GM10847 (cell line): ENCODE measurements around the gene SLC25A48.

Experiments
- POLR2A ChIP-seq: IDR thresholded peaks from 2 replicates; pipeline ENCODE4 v1.6.1; 2011; ENCODE audit not compliant: insufficient read length; ENCODE audit errors: extremely low read depth

Gene SLC25A48

DNA sequence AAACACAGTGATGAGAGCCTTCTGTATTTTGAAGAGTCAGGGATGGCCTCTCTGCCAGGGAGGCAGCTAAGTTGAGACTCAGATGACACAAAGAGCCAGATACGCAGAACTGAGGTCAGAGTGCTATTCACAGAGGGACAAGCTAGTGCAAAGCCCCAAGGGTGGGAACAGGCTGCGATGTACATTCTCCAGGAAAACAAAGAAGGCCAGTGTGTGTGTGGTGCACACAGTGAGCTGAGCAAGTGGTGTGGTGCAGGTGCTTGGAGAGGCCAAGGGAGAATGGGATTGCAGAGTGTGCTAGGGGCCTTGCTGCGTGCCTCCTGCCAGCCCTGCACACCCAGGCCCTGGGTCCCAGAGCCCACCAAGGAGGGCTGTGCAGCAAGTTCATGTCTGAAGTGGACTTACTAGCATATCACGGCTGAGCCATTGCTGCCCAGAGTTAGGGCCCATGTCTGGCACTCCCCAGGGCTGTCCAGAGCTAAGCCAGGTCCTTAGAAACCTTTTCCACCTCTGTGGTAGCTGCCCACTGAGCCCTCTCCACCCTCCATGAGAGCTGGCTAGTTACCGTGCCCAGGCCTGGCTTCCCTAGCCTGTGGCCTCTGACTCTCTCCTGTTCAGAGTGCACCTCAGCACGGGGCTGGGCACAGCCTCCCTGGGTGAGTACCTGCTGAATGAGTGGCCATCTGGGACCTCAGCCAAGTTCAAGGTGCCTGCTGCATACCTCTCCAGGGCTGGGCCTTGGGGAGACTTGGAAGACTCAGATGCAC is 9.3 kb downstream of the SLC25A48 start:
- no peak for TF ChIP-seq POLR2A

DNA sequence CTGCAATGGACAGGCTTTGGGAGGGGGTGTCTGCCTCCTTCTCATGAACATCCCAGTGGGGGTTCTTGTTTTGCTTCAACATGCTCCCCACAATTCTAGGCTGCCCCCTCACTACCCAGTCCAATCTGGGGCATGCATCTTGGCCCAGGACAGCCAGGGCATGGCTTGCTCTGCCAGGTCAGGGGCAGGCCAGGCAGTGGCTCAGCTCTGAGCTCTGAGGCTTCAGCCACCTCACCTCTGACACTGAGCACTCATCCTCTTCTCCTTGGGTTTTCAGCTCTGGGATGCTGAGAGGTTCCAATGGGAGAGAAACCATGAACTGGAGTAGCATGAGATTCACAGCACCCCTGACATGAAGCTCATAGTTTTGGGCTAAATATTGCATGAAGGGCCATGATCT is 11.8 kb downstream of the SLC25A48 start:
- no peak for TF ChIP-seq POLR2A

DNA sequence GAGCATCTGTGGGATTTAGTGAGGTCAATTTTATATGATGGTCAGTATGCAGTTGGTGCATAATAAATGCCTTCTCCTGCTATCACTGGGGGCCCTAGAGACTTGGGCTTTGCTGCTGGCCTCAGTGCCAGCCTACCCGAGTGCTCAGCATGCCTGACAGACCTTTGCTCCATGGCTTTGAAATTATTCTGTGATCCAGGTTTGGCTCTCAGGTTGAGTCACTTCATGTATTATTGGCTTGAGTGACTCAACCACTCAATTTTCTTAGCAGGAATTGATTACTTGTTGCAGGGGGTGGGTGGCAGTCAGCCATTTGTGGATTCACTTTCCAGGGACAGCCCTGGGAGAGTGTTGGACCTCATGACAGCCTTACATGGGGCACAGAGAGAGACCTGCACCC is 13.5 kb downstream of the SLC25A48 start:
- no peak for TF ChIP-seq POLR2A

DNA sequence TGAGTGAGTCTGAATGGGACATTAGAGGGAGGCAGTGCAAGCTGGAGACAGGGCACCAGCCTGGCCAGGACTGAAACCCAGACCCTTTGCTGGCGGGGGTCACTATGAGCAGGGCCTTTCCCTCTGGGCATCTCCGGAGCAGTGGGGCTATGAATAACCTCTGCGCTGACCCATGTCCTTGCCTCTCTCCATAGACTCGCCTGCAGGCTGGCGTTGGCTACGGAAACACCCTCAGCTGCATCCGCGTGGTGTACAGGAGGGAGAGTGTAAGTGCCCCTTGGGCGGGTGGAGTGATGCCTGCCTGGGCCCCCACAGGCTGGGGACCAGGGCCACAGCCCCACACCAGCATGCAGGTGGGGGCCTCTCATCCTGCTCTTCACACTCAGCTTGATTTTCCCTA is 15.8 kb downstream of the SLC25A48 start:
- TF ChIP-seq POLR2A, result no peak

DNA sequence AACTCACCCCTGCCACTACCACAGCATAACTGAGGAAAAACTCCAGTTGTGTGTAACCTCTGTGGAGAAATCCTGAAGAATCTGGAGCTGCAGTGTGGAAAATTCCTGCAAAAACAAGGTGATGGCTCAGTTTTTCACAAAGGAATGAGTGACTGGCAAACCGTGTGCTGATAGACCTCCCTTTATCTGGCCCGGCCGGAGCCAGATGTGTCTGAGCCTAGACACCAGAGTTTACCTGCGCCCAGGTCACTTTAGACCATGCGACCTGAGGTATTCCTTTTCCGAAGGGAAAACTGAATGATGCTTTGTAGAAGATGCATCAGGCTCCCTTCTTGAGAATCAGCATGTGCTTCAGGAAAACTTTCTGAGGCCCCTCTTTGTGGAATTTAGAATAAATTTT is 16.2 kb downstream of the SLC25A48 start:
- no peak for TF ChIP-seq POLR2A

DNA sequence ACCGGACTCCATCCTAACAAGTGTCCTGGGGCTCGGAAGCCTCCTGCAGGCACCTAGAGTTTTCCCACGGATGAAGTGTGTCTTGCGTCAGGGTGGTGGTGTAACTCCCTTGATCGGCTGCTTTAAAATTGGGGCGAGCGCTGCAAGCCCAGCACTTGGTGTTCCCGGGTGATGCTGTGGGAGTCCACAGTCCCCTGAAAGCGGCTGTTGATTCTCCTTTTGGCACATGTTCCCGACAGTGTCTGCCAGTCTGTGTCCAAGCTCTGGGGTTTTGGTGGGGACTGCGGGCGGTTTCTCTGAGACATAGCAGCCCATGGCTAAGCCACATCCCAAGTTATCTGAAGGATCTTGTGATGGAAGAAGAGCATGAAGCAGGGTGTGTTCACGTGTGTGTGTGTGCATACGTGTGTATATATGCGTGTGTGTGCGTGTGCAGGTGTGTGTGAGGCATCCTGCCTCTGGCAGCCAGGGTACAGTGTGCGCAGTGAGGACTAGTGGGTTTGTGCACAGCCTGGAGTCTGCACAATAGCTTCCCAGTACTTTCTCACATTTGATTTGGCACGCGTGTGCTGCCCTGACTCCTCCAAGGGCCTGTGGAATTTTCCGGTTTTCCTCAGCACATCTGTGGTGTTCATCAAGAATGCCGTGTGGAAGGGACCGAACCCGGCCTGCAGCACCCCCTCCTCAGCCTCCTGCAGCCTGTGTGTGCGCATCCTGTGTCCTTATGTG is 16.9 kb downstream of the SLC25A48 start:
- TF ChIP-seq POLR2A, result no peak

DNA sequence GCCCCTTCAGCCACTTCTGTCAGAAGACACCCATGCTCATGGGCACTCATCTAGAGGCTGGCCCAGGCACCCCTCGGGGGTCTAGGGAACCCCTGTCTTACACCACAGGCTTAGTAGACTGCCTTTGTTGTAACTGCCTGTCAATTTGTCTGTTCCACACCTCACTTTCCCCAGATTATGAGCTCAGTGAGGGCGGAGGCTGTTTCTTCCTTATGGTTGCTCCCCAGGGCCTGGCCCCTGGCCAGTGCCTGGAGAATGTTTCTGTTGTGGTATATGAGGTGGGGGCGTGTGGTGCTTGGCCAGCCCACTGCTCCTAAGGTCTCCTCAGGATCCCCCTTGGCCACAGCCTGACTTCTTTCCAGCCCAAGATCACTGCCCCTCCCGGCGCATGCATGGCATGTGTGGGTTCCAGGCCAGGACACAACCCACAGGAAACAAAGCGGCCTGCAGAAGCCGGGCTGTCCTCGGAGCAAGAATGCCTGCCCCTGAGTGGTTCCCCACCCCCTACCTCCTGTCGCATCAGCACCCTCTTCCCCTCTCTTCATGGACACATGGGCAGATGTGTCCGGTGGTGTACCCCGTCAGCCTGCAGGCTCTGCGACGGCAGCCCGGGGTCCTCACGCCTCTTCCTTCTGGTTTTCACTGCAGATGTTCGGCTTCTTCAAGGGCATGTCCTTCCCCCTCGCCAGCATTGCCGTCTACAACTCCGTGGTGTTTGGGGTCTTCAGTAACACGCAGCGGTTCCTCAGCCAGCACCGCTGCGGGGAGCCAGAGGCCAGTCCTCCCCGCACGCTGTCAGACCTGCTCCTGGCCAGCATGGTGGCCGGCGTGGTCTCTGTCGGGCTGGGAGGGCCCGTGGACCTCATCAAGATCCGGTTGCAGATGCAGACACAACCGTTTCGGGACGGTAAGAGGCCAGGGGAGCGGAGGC is 17.7 kb downstream of the SLC25A48 start:
- TF ChIP-seq POLR2A, result no peak

DNA sequence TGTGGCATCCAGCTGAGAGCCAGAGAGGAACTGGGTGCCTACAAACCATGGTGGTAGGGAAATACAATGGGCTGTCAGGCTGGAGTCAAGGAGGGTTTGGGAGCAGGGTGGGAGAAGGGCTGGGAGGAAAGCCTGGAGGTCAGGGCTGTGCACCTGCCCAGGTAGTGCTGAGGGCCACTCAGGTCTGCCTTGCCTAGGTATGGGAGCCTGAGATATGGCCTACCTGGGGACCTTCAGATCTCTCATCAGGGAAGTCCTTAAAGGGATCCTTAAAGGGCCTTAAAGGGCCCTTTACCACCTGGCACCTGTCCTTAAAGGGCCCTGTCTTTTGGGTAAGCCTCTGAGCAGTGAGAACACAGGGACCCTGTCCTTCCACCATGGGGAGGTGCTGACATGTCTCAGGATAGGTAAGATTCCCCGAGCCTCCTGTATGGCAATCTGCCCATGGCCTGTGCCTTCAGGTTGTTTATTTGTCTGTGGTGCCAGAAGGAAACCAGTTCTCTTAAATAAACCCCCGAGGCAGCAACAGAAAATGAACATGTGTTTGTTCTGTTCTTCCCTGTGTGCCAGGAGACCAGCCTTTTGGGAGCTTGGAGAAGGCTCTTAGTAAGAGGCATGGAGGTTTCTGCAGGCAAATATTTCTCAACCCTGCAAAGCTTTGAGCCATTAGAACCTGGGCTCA is 23.3 kb downstream of the SLC25A48 start:
- no peak for TF ChIP-seq POLR2A

DNA sequence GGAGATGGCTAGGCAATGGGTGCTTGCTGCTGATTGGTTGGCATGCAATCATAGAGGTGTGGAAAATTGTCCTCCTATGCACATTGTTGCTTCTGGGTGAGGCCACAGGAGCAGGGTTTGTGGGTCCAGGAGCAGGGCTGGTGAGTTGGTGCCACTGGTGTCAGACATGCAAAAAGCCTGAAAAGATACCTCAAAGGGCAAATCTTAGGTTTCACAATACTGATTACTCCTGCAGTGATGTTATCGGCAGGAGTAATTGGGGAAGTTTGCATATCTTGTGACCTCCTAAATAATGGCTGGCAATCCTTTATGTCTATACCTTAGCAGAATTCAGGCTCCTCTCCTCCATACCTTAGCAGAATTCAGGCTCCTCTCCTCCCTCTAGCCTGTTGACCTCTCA is 25.2 kb downstream of the SLC25A48 start:
- no peak for TF ChIP-seq POLR2A

DNA sequence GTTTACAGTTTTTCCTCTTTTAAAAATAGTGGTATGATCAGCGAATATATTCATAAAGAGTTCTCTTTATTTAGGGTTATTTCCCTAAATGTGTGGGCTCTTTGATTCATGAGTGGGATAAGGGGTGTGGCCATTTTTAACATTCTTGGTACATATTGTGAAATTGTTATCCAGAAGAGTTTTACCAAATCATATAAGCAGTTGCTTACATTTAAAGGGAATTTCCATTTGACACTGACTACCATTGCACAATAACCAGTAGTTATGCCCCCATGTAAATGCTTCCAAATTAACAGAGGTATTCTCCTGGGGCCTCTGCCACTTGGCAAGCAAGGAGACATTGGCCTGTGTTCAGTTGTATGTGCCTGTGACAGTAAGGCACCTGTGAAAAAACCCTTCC is 27.2 kb downstream of the SLC25A48 start:
- TF ChIP-seq POLR2A, result no peak

DNA sequence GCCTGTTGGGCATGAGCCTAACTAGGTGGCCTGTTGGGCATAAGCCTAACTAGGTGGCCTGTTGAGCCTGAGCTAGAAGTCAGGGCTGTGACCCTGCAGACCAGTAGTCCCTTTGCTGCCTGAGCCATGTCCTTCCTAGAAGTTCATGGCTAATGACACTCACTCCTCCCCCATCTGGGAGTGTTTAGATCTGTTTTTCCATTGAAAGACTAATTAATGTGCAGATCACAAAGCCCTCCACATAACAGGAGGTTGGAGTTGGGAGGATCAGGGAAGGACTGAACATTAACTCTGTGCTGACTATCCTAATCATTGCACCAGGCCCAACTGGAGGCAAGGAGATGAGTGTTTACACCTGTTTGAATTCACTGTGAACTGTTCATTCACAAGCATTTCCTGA is 27.6 kb downstream of the SLC25A48 start:
- TF ChIP-seq POLR2A, result no peak

DNA sequence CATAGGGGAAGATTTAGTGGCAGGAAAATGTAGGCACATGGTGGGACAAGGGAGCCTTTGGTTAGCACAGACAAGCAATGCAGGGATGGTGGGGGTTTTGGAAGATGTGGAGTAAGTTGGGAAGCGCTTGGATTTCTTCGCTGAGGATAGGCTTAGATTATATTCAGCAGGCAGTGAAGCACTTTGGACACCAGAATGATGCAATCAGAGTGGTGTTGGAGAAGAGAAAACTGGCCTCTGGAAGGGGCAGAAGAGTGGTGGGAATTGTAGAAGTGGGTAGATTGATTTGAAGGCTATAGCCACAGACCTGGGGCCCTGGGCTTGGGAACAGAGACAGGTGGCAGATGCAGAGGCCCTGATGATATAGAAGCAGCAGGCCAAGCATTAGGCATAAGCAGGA is 28.3 kb downstream of the SLC25A48 start:
- no peak for TF ChIP-seq POLR2A

DNA sequence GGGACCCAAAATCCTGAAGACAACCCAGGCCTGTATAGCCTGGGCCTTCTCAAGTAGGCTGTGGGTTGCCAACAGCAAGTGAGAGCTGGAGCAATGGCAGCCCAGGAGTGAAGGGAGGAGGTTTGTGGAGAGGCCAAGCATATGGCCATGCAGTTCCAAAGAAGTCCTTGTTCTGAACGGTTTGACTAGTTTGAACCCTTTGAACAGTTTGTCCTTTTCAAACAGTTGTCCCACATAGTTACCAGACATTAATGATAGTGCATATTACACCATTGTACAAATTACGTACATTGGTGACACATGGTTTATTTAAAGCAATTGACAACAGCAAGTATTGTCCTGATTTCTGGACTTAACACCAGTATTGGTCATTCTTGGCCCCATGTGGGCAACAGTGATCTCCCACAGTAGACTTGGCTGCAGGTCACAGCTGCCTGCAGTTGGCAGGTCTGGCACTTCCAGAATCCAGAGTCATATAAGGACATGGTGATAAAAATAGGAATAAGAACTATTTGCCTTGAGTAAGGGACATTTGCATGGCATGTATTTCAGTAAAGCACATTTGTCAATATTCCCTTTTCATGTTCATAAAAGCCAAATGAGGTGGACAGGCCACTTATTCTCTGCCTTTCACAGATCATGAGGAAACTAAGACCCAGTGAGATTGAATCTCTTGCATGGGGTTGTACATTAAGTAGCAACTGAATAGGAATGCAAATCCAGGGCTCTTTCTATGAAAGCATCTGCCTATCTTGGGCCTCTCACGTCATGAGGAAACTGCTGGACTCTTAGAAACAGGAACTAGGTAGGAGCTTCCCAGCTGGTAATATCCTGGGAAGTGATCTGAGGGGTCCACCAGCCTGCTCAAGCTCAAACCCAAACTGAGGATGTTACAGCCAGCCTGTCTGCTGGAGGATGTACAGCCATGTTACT is 30.3 kb downstream of the SLC25A48 start:
- no peak for TF ChIP-seq POLR2A

DNA sequence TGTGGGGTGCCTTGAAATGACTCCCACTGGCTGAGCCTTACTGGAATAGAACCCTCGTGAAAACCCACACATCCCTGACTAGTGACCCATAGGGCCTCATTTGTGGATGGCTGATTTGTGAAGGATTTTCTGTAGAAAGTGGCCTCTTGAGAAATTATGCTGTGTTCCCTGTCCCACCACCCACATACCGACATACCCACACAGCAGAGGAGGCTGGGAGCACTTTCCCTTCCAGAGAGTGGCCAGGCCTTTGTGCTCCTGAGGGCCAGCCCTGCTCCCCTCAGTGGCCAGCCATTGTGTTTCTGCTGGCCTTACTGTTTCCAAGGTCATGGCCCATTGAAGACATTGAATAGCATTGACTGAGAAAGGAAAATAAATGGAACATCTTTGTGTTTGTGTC is 31.6 kb downstream of the SLC25A48 start:
- TF ChIP-seq POLR2A, result no peak
